Measurements from ENCODE around the gene STEAP1B. TPM values are rescaled to one million over a fixed set of nuclear protein-coding genes. Genes with fewer than 3 reads are reported as not detected.

STEAP1B gene
- total RNA-seq, 2 experiments from 2014 or later, result not detected

DNA sequence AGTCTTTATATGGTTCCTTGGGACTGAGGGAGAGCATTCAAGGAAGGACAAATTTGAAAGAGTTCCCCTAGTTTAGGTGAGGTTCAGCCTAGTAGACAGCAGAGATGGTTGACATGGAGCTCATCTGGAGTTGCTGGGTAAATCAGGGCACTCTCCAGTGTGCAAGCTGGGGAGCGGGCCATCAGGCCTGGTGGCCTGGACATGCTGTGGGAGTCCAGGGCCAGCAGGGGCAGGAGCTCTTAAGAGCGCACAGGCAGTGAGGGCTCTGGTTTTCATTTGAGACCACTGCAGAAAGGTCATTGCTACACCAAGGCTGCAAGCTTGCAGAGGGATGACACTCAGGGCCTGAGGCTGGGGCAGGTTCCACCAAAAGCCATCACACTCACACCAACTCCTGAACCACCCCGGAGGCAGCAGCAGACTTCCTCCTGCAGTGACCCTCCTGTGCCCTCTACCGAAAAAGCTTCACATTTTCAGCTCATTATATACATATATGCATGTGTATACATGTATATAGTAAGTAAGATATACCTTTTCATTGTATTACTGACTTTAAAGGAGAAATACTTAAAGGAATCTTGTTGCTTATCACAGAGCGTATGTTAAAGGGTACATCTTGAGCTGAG lies 39.5 kb downstream of the STEAP1B start:
- ATAC-seq (ENCODE audit: poor library complexity) (no peak), DNase-seq (no peak)
- H3K4me3 Mint-ChIP-seq, result no peak overlapping the region
- no peak overlapping the region for H3K27ac Mint-ChIP-seq
- peaks cover 6% of the 10 kb centered on the region for H3K27me3 Mint-ChIP-seq
- H3K9me3 Mint-ChIP-seq, result no peaks in the 10 kb centered on the region
- H3K27ac ChIP-seq (ENCODE audit: low read depth in 1 of 2, low read length in 2 of 2), result no peak overlapping the region
- no peaks in the 10 kb centered on the region for H3K4me1 ChIP-seq (ENCODE audit: insufficient read depth, low read length)
- ChIA-PET POLR2A (no interaction called here), CTCF (no interaction called here)
- no peaks in the 10 kb centered on the region for H3K4me1 Mint-ChIP-seq (ENCODE audit: low read depth)
- no peaks in the 10 kb centered on the region for H3K36me3 Mint-ChIP-seq (ENCODE audit: low read depth)
- no peaks in the 10 kb centered on the region for H3K9me3 ChIP-seq (ENCODE audit: control insufficient read depth in 1 of 2, insufficient read depth in 1 of 2, low read length in 2 of 2)
- intact Hi-C loops (cut with DNase I, micrococcal nuclease), result no loop called here
- H3K4me3 ChIP-seq (ENCODE audit: low read length), result no peak overlapping the region
- no peaks in the 10 kb centered on the region for H3K27me3 ChIP-seq (ENCODE audit: control insufficient read depth in 1 of 2, insufficient read depth in 2 of 2, low read length in 2 of 2)
- no peaks in the 10 kb centered on the region for H3K36me3 ChIP-seq (ENCODE audit: insufficient read depth, low read length)
- TF ChIP-seq, protein P1, sequence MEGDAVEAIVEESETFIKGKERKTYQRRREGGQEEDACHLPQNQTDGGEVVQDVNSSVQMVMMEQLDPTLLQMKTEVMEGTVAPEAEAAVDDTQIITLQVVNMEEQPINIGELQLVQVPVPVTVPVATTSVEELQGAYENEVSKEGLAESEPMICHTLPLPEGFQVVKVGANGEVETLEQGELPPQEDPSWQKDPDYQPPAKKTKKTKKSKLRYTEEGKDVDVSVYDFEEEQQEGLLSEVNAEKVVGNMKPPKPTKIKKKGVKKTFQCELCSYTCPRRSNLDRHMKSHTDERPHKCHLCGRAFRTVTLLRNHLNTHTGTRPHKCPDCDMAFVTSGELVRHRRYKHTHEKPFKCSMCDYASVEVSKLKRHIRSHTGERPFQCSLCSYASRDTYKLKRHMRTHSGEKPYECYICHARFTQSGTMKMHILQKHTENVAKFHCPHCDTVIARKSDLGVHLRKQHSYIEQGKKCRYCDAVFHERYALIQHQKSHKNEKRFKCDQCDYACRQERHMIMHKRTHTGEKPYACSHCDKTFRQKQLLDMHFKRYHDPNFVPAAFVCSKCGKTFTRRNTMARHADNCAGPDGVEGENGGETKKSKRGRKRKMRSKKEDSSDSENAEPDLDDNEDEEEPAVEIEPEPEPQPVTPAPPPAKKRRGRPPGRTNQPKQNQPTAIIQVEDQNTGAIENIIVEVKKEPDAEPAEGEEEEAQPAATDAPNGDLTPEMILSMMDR (IDR thresholded peaks at IDR 0.05), result no peak

DNA sequence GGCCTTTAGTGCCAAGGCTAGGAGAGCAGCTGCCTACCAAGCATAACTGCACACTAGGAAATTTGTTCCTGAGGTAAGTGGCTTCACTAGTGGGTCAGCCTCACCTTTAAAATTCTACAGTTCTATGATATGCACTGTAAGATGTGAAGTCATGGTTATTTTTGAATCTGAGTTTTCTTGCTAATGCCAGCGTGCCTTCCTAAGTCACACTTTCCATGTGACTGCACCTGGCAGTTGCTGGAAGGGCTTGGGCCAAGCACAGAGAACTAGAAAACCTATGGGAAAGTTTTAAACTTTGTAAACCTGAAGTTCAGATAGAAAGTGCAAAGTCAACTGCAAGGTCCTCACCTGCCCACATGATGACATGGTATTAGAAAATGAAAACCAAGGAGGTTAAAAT lies 42.5 kb downstream of the STEAP1B start:
- no peak for DNase-seq
- Mint-ChIP-seq H3K9me3 (no peaks in the 10 kb centered on the region), H3K4me3 (no peak overlapping the region), H3K27me3 (peaks cover 25% of the 10 kb centered on the region), H3K36me3 (ENCODE audit: low read depth) (no peaks in the 10 kb centered on the region), H3K27ac (no peak overlapping the region), H3K4me1 (ENCODE audit: low read depth) (peaks cover 8% of the 10 kb centered on the region)
- TF ChIP-seq, protein P1 (IDR thresholded peaks at IDR 0.05), result no peak
- no peak overlapping the region for H3K4me3 ChIP-seq (ENCODE audit: low read length)
- H3K36me3 ChIP-seq (ENCODE audit: insufficient read depth, low read length), result no peaks in the 10 kb centered on the region
- ChIA-PET POLR2A (interaction anchor here (0.6 kb wide), 1 partner anchor 10 kb away, joined by 4 read pairs; no protein-coding TSS in a partner anchor), CTCF (no interaction called here)
- intact Hi-C loops (cut with DNase I, micrococcal nuclease), result no loop called here
- no peak overlapping the region for H3K27ac ChIP-seq (ENCODE audit: low read depth in 1 of 2, low read length in 2 of 2)
- no peaks in the 10 kb centered on the region for H3K9me3 ChIP-seq (ENCODE audit: control insufficient read depth in 1 of 2, insufficient read depth in 1 of 2, low read length in 2 of 2)
- no peaks in the 10 kb centered on the region for H3K4me1 ChIP-seq (ENCODE audit: insufficient read depth, low read length)
- no peak for ATAC-seq (ENCODE audit: poor library complexity)
- peaks cover 8 to 10% of the 10 kb centered on the region in 2 experiments for H3K27me3 ChIP-seq (ENCODE audit: control insufficient read depth in 1 of 2, insufficient read depth in 2 of 2, low read length in 2 of 2)

DNA sequence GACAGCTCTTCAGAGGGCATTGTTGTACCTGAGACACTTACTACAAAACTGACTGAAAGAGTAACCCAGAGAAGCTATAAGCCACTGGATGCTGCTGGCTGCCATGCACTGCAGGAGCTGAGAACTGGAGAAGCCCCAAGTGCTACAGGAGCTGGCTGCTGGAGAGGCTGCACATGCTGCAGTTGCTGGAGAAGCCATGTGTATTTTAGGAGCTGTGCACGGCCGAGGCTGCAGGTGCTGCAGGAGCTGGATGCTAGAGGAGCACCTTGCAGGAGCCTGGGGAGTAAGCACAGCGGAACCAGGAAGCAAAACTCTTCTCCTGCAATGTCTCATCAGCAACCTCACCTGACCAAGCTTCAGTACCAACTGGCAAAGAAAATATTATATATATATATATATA lies 45.5 kb downstream of the STEAP1B start:
- TF ChIP-seq, protein P1 (IDR thresholded peaks at IDR 0.05), result no peak

More for the DNA sequence above, 45.5 kb downstream of the STEAP1B start:
- no peak overlapping the region for H3K4me3 Mint-ChIP-seq
- Histone ChIP-seq H3K9me3 (ENCODE audit: control insufficient read depth in 1 of 2, insufficient read depth in 1 of 2, low read length in 2 of 2) (no peaks in the 10 kb centered on the region), H3K27me3 (ENCODE audit: control insufficient read depth in 1 of 2, insufficient read depth in 2 of 2, low read length in 2 of 2) (peaks cover 16 to 24% of the 10 kb centered on the region in 2 experiments), H3K36me3 (ENCODE audit: insufficient read depth, low read length) (no peaks in the 10 kb centered on the region), H3K4me1 (ENCODE audit: insufficient read depth, low read length) (no peaks in the 10 kb centered on the region), H3K27ac (ENCODE audit: low read depth in 1 of 2, low read length in 2 of 2) (no peak overlapping the region), H3K4me3 (ENCODE audit: low read length) (no peak overlapping the region)
- CTCF ChIA-PET, result no interaction called here
- peaks cover 38% of the 10 kb centered on the region for H3K27me3 Mint-ChIP-seq
- H3K9me3 Mint-ChIP-seq, result no peaks in the 10 kb centered on the region
- POLR2A ChIA-PET, result no interaction called here
- DNase-seq (no peak), ATAC-seq (ENCODE audit: poor library complexity) (no peak)
- H3K4me1 Mint-ChIP-seq (ENCODE audit: low read depth), result peaks cover 14% of the 10 kb centered on the region
- no peaks in the 10 kb centered on the region for H3K36me3 Mint-ChIP-seq (ENCODE audit: low read depth)
- no peak overlapping the region for H3K27ac Mint-ChIP-seq
- intact Hi-C loops (cut with DNase I, micrococcal nuclease), result no loop called here

Data from CD4-positive, alpha-beta T cell (primary cell).